SK-N-SH (cell line): Measurements from ENCODE around the gene PLCL2.
"Not testable (repeated sequence)": the region's sequence is repeated elsewhere in the genome, so short reads cannot be mapped to it uniquely, and the experiment has no call there.

Source experiments
- CTCF ChIP-seq: fragments of 200-600 bp; sonication (generic); IDR thresholded peaks from 2 replicates; pipeline ENCODE4 v1.6.1; 2017; ENCODE audit warnings: antibody characterized with exemption, mild to moderate bottlenecking, moderate library complexity
- REST ChIP-seq: IDR thresholded peaks from 2 replicates; pipeline ENCODE4 v1.6.1; 2012; ENCODE audit warnings: mild to moderate bottlenecking, low read depth, low read length, moderate library complexity
- TEAD4 ChIP-seq: IDR thresholded peaks from 2 replicates; pipeline ENCODE4 v1.4.0; 2012; ENCODE audit warnings: mild to moderate bottlenecking, borderline replicate concordance; ENCODE audit not compliant: insufficient read depth

- not testable (repeated sequence) for TF ChIP-seq CTCF, REST, TEAD4
Observed at GRCh38 chr3:16979769-16980515, 95.2 kb downstream of the PLCL2 start.
